Activated T-helper 2 cell treated with anti-CD3 and anti-CD28 coated beads, Interferon-gamma antibody, Interleukin-2, Interleukin-4, amounts not matched to agents 10 μg/mL and 5 μg/mL and 100 μg/mL, durations not matched to agents 14 hours and 24 hours and 36 hours (primary cell): ENCODE results near the gene SLC35F3. TPM values are rescaled to one million over a fixed set of nuclear protein-coding genes. Genes with fewer than 3 reads are reported as not detected.
A peak's percentile ranks its signal among the peaks of the same experiment; 100 is the strongest.

Experiments used
- DNase-seq: peaks from one replicate; pipeline ENCODE4 v3.0.0; 2021; ENCODE audit warnings: low spot score
- H3K27ac Mint-ChIP-seq: one replicate; pipeline ENCODE4 v1.8.0; 2021; ENCODE audit warnings: mixed read lengths
- H3K27me3 Mint-ChIP-seq: one replicate; pipeline ENCODE4 v1.8.0; 2021; ENCODE audit warnings: low read depth, mixed read lengths
- H3K36me3 Mint-ChIP-seq: one replicate; pipeline ENCODE4 v1.8.0; 2021; ENCODE audit warnings: low read depth, mixed read lengths
- H3K4me1 Mint-ChIP-seq: one replicate; pipeline ENCODE4 v1.8.0; 2021; ENCODE audit warnings: low read depth, mixed read lengths
- H3K4me3 Mint-ChIP-seq: one replicate; pipeline ENCODE4 v1.8.0; 2021; ENCODE audit warnings: low read depth, mild to moderate bottlenecking, moderate library complexity, mixed read lengths
- H3K9me3 Mint-ChIP-seq: one replicate; pipeline ENCODE4 v1.8.0; 2021; ENCODE audit warnings: mixed read lengths
- intact Hi-C: fragments of 100-400 bp; cut with micrococcal nuclease; formaldehyde crosslinking; loops from one replicate; pipeline ENCODE4 v1.15.1; 2023
- total RNA-seq: library from RNA; stranded (reverse); gene quantifications from 2 replicates; pipeline ENCODE4 v1.2.3, GENCODE V29; 2022

The SLC35F3 gene
- total RNA-seq, 1 donor from 2014 or later = 2.5 TPM

DNA sequence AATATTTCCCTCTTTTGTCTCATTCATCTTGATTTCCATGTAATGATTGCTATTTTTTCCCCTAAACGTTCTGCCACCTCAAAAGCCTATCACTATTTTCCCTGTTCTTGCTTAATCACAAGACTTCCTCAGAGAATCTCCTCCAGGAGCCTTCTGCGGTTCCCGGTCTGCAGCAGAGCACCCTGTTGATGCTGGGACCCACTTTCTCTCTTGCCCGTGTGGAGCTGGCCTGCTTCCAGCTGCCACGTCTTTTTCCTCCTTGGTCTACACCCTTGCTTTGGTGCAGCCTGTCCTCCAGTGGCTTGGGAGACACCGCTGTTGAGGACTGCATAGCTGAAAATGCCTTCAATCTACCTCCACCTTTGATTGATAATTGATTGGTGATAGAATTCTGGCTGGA lies 398.8 kb downstream of the SLC35F3 start:
- H3K36me3 Mint-ChIP-seq = no peaks in the 10 kb centered on the region
- no peaks in the 10 kb centered on the region for H3K9me3 Mint-ChIP-seq
- H3K27ac Mint-ChIP-seq = no peak overlapping the region
- H3K4me3 Mint-ChIP-seq = no peak overlapping the region
- DNase-seq = no peak
- H3K4me1 Mint-ChIP-seq = no peaks in the 10 kb centered on the region
- intact Hi-C loops = no loop called here
- peaks cover 7% of the 10 kb centered on the region for H3K27me3 Mint-ChIP-seq

- no peaks in the 10 kb centered on the region for H3K9me3 Mint-ChIP-seq
- no peak overlapping the region for H3K27ac Mint-ChIP-seq
- peaks cover 16% of the 10 kb centered on the region for H3K27me3 Mint-ChIP-seq
- no peak for DNase-seq
- no peaks in the 10 kb centered on the region for H3K36me3 Mint-ChIP-seq
- H3K4me3 Mint-ChIP-seq = no peak overlapping the region
- peaks cover 12% of the 10 kb centered on the region for H3K4me1 Mint-ChIP-seq
- intact Hi-C loops = no loop called here
These were observed 403.2 kb downstream of the SLC35F3 start for GRCh38 chr1:234307726-234308125.

DNA sequence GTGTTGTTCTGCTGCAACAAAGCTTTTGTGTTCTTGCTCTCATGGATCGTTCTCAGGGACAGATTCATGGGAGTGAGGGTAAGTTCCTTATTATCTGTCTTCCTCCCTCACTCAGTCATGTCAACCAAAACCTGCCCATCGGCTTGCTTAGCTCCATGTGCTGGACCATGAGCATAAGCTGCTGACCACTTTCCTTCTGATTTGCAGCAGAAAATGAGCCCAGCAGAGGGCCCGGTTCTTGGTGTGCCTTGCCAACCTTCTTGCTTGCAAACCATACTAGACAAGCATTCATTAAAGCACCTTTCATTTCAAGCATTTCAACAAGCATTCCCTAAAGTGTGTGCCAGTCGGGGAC lies 404.7 kb downstream of the SLC35F3 start:
- DNase-seq = no peak

GRCh38 chr1:234309598-234310459 lies 405.4 kb downstream of the SLC35F3 start:
- Mint-ChIP-seq H3K4me3 (peak overlapping the region; percentile 0), H3K27ac (peak overlapping the region; percentile 46)

More for the DNA sequence above, 404.7 kb downstream of the SLC35F3 start:
- no peak overlapping the region for H3K4me3 Mint-ChIP-seq
- peaks cover 16% of the 10 kb centered on the region for H3K27me3 Mint-ChIP-seq
- no peaks in the 10 kb centered on the region for H3K36me3 Mint-ChIP-seq
- H3K9me3 Mint-ChIP-seq = no peaks in the 10 kb centered on the region
- H3K4me1 Mint-ChIP-seq = peaks cover 19% of the 10 kb centered on the region
- intact Hi-C loops = no loop called here
- H3K27ac Mint-ChIP-seq = no peak overlapping the region

DNA sequence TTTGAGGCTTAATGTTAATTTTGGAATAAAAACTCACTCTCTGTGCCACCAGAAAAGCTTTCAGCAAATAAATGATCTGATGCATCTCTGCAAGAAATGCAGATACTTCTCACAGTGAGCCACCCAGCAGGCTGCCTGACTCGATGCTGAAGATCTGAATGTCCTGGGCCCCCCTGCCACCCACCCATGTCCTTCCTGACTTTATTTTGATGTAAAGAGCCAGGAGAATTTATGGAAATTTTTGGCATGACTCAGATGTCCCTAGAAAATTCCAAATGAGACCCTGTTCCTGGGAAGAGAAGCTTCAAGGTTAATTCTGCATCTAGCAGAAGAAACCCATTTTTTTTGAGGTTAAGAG lies 406.0 kb downstream of the SLC35F3 start:
- Mint-ChIP-seq H3K36me3 (no peaks in the 10 kb centered on the region), H3K4me3 (peak overlapping the region; percentile 8), H3K27me3 (peaks cover 11% of the 10 kb centered on the region), H3K4me1 (peaks cover 29% of the 10 kb centered on the region), H3K9me3 (no peaks in the 10 kb centered on the region), H3K27ac (peak overlapping the region; percentile 16)
- intact Hi-C loops = loop anchor here (1.0 kb wide), 4 partner anchors 39 to 196 kb away; no protein-coding TSS in a partner anchor
- no peak for DNase-seq

More at GRCh38 chr1:234309598-234310459, 405.4 kb downstream of the SLC35F3 start:
- peaks cover 22% of the 10 kb centered on the region for H3K4me1 Mint-ChIP-seq
- H3K36me3 Mint-ChIP-seq = no peaks in the 10 kb centered on the region
- H3K9me3 Mint-ChIP-seq = no peaks in the 10 kb centered on the region
- peak; percentile 59 for DNase-seq
- intact Hi-C loops = loop anchor here (1.0 kb wide), 4 partner anchors 39 to 196 kb away; no protein-coding TSS in a partner anchor
- peaks cover 11% of the 10 kb centered on the region for H3K27me3 Mint-ChIP-seq

- peaks cover 36% of the 10 kb centered on the region for H3K4me1 Mint-ChIP-seq
- no peaks in the 10 kb centered on the region for H3K9me3 Mint-ChIP-seq
- H3K27me3 Mint-ChIP-seq = peaks cover 11% of the 10 kb centered on the region
- no peak overlapping the region for H3K4me3 Mint-ChIP-seq
- DNase-seq = no peak
- no peaks in the 10 kb centered on the region for H3K36me3 Mint-ChIP-seq
- no peak overlapping the region for H3K27ac Mint-ChIP-seq
- intact Hi-C loops = no loop called here
These were observed 406.9 kb downstream of the SLC35F3 start for GRCh38 chr1:234311414-234311813.

GRCh38 chr1:234313171-234313570 lies 408.7 kb downstream of the SLC35F3 start:
- Mint-ChIP-seq H3K4me1 (peaks cover 44% of the 10 kb centered on the region), H3K36me3 (no peaks in the 10 kb centered on the region), H3K9me3 (no peaks in the 10 kb centered on the region), H3K4me3 (no peak overlapping the region), H3K27ac (no peak overlapping the region), H3K27me3 (peaks cover 14% of the 10 kb centered on the region)
- no peak for DNase-seq
- intact Hi-C loops = no loop called here

- DNase-seq = no peak
- no peaks in the 10 kb centered on the region for H3K36me3 Mint-ChIP-seq
- intact Hi-C loops = loop anchor here (1.0 to 2.0 kb wide), 2 partner anchors 44 to 94 kb away; no protein-coding TSS in a partner anchor
- H3K4me3 Mint-ChIP-seq = no peak overlapping the region
- peak overlapping the region; percentile 46 for H3K27ac Mint-ChIP-seq
- peaks cover 38% of the 10 kb centered on the region for H3K4me1 Mint-ChIP-seq
- peaks cover 14% of the 10 kb centered on the region for H3K27me3 Mint-ChIP-seq
- no peaks in the 10 kb centered on the region for H3K9me3 Mint-ChIP-seq
These were observed 410.6 kb downstream of the SLC35F3 start for GRCh38 chr1:234315091-234315541.

DNA sequence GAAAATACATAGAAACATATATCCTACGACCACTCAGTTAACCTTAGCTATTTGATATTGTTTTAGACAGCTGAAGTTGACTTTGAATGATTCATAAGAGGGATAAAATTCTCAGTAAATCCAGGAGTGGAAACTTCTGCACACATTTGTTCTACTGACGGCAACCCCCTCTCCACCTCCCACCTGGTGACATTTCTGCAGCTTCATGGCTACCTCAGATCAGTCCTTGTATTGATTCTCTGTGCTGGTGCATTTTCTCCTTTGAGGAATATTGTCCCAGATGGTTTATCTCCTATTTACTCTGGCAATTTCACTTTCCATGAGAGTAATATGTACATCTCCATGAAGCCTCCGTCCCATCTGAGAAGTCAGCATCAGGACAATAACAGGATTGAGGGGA lies 411.1 kb downstream of the SLC35F3 start:
- no peak overlapping the region for H3K4me3 Mint-ChIP-seq
- H3K27me3 Mint-ChIP-seq = peaks cover 14% of the 10 kb centered on the region
- intact Hi-C loops = loop anchor here (1.0 to 2.0 kb wide), 2 partner anchors 44 to 93 kb away; no protein-coding TSS in a partner anchor
- H3K36me3 Mint-ChIP-seq = no peaks in the 10 kb centered on the region
- H3K27ac Mint-ChIP-seq = peak overlapping the region; percentile 26
- DNase-seq = no peak
- H3K9me3 Mint-ChIP-seq = no peaks in the 10 kb centered on the region
- H3K4me1 Mint-ChIP-seq = peaks cover 34% of the 10 kb centered on the region

GRCh38 chr1:234316486-234316885 lies 412.0 kb downstream of the SLC35F3 start:
- no peaks in the 10 kb centered on the region for H3K9me3 Mint-ChIP-seq
- intact Hi-C loops = no loop called here

DNA sequence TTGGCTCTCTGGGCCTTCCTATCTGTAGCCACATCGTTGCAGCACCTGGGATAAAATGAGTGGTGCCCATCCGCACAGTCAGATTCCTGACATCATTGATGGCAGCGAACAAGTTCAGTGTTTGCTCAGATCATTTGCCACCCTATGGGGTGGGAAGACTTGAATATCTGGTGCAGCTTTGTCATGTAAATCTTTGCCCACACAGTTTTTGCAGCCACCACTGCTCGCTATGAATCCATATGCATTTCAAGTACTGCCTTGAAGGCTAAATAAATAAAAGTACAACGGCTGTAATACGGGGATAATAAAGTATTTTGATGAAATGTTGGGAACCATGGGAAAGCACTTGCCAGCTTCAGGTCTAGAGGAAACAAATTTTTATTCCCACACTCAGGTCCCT lies 412.5 kb downstream of the SLC35F3 start:
- Mint-ChIP-seq H3K36me3 (no peaks in the 10 kb centered on the region), H3K4me1 (peaks cover 31% of the 10 kb centered on the region), H3K27me3 (peaks cover 5% of the 10 kb centered on the region), H3K4me3 (no peak overlapping the region), H3K27ac (no peak overlapping the region), H3K9me3 (no peaks in the 10 kb centered on the region)
- DNase-seq = no peak
- intact Hi-C loops = no loop called here

More at GRCh38 chr1:234316486-234316885, 412.0 kb downstream of the SLC35F3 start:
- peaks cover 31% of the 10 kb centered on the region for H3K4me1 Mint-ChIP-seq
- H3K27me3 Mint-ChIP-seq = peaks cover 7% of the 10 kb centered on the region
- H3K36me3 Mint-ChIP-seq = no peaks in the 10 kb centered on the region
- H3K27ac Mint-ChIP-seq = peak overlapping the region; percentile 17
- no peak overlapping the region for H3K4me3 Mint-ChIP-seq
- no peak for DNase-seq

- no peak overlapping the region for H3K4me3 Mint-ChIP-seq
- no peak for DNase-seq
- H3K4me1 Mint-ChIP-seq = peaks cover 32% of the 10 kb centered on the region
- H3K9me3 Mint-ChIP-seq = no peaks in the 10 kb centered on the region
- H3K27me3 Mint-ChIP-seq = peaks cover 10% of the 10 kb centered on the region
- H3K27ac Mint-ChIP-seq = no peak overlapping the region
- intact Hi-C loops = loop anchor here (5.0 kb wide), 1 partner anchor 157 kb away; the partner anchor contains the start of gene TARBP1
- H3K36me3 Mint-ChIP-seq = no peaks in the 10 kb centered on the region
These were observed 415.6 kb downstream of the SLC35F3 start for GRCh38 chr1:234320069-234320468.

DNA sequence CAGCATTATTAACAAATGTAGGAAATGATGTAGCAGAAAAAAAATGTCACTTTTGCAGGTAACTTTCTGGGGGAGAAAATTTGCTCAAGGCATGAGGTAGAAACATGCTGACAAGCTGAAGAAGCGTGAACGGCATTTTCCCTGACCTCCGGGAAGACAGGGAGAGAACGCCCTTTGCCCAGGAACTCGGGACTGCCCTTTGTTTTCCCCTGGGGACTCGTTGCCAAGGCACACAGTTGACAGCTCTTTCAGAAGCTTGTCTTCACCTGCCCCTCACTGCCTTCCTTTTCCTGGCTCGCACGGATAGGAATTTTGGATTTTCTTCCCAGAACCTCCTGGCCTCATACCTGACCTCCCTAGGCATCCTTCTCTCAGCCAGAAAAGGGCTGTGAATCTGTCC lies 416.1 kb downstream of the SLC35F3 start:
- Mint-ChIP-seq H3K27ac (no peak overlapping the region), H3K27me3 (peaks cover 10% of the 10 kb centered on the region), H3K9me3 (no peaks in the 10 kb centered on the region), H3K4me3 (no peak overlapping the region), H3K4me1 (peaks cover 28% of the 10 kb centered on the region), H3K36me3 (no peaks in the 10 kb centered on the region)
- intact Hi-C loops = loop anchor here (5.0 kb wide), 1 partner anchor 157 kb away; the partner anchor contains the start of gene TARBP1
- no peak for DNase-seq
